Effector memory CD8-positive, alpha-beta T cell (primary cell): ENCODE measurements around the gene SMIM35.
A peak's percentile ranks its signal among the peaks of the same experiment; 100 is the strongest.

ENCODE experiments used
- ATAC-seq: fragments of 150-1000 bp; cut with Tn5 transposase; replicated peaks from 2 replicates; pipeline ENCODE4 v1.10.0; 2021; ENCODE audit warnings: mild to moderate bottlenecking, moderate library complexity
- DNase-seq, 3 experiments: peaks; one replicate each; pipeline ENCODE4 v3.0.0; 2021
- H3K27ac Mint-ChIP-seq, 2 donors: one replicate each; pipeline ENCODE4 v1.8.0; 2022; ENCODE audit warnings: mild to moderate bottlenecking in 2 of 2, mixed read lengths in 2 of 2, moderate library complexity in 2 of 2
- H3K27me3 Mint-ChIP-seq, 2 donors: one replicate each; pipeline ENCODE4 v1.8.0; 2022; ENCODE audit warnings: mixed read lengths in 2 of 2
- H3K36me3 Mint-ChIP-seq: one replicate; pipeline ENCODE4 v1.8.0; 2022; ENCODE audit warnings: mild to moderate bottlenecking, moderate library complexity, mixed read lengths; ENCODE audit not compliant: insufficient read depth
- H3K4me1 Mint-ChIP-seq, 2 donors: one replicate each; pipeline ENCODE4 v1.8.0; 2022; ENCODE audit warnings: low read depth in 2 of 2, mixed read lengths in 2 of 2
- H3K4me3 Mint-ChIP-seq, 2 donors: one replicate each; pipeline ENCODE4 v1.8.0; 2022; ENCODE audit warnings: mild to moderate bottlenecking in 2 of 2, mixed read lengths in 2 of 2, moderate library complexity in 2 of 2
- H3K9me3 Mint-ChIP-seq, 2 donors: one replicate each; pipeline ENCODE4 v1.8.0; 2022; ENCODE audit warnings: mixed read lengths in 2 of 2

SMIM35 gene

GRCh38 chr11:118102721-118103261, 16.0 kb upstream of the SMIM35 start:
- H3K27me3 Mint-ChIP-seq = peaks cover 12 to 41% of the 10 kb centered on the region in 2 donors
- H3K4me3 Mint-ChIP-seq = no peak overlapping the region
- ATAC-seq (no peak), DNase-seq (no peak)
- H3K36me3 Mint-ChIP-seq = no peaks in the 10 kb centered on the region
- no peak overlapping the region for H3K27ac Mint-ChIP-seq
- peaks cover 4% of the 10 kb centered on the region in 2 donors for H3K4me1 Mint-ChIP-seq
- no peaks in the 10 kb centered on the region for H3K9me3 Mint-ChIP-seq

DNA sequence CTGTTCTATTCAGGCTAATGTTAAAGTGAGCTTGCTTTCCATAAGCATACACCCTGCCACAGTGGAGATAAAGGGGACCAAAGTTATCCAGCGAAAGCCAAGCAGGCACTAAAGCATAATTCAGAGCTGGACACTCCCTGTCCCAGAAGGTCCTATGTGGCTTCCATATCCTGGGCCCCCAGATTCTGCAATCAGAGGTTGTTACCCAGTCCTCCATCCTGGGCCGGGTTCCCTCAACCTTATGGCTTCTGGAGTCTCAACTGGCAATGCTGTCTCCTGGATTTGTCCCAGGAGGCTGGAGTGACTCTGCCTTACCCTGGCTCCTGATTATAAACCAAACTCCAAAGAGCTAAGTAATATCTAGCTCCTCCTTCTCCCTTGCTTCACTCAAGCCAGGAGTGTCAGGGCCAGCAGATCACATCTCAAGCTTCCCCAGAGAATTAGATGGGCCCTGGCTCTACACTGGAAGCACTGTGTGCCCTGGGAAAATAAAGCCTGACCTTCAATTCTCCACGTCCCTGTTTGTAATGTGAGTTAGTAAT, 14.0 kb upstream of the SMIM35 start:
- peaks cover 4% of the 10 kb centered on the region in 2 donors for H3K4me1 Mint-ChIP-seq
- no peak overlapping the region for H3K4me3 Mint-ChIP-seq
- no peaks in the 10 kb centered on the region for H3K36me3 Mint-ChIP-seq
- no peak for DNase-seq
- no peak overlapping the region for H3K27ac Mint-ChIP-seq
- ATAC-seq = no peak
- peaks cover 22 to 39% of the 10 kb centered on the region in 2 donors for H3K27me3 Mint-ChIP-seq
- H3K9me3 Mint-ChIP-seq = no peaks in the 10 kb centered on the region

DNA sequence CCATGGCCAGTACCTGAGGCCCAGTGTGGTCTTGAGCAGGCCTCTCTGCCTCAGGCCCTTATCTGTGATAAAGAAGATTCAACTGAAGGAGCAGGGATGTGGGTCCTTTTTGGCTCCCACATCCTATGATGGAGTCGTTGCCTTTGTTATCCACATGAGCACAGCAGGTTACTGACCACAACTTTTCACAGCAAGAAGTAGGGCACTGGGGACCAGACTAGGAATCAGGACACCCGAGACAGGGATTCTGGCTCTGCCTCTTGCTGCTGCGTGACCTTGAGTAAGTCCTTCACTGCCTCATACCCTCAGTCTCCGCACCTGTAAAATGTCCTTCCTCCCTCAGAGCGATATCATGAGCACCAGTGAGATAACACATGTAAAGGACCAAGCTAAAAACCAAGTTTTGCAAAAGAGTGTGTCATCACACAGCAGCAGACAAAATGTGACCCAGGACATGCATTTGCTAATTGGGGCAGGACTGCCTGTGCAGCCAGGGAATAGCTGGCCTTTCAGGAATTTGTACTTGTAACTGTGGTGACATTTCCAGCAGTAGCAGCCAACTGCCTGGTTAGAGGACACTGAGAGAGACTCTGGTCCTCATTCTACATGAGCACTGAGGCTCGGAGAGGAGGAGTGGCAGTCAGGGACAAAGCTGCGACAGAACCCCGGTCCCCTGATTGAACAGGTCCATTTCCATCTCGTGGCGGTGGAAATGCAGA, 13.2 kb upstream of the SMIM35 start:
- Mint-ChIP-seq H3K27ac (no peak overlapping the region), H3K36me3 (no peaks in the 10 kb centered on the region), H3K4me3 (no peak overlapping the region), H3K9me3 (no peaks in the 10 kb centered on the region), H3K4me1 (peaks cover 4% of the 10 kb centered on the region in 2 donors), H3K27me3 (peaks cover 25 to 39% of the 10 kb centered on the region in 2 donors)
- ATAC-seq = no peak
- DNase-seq = no peak

DNA sequence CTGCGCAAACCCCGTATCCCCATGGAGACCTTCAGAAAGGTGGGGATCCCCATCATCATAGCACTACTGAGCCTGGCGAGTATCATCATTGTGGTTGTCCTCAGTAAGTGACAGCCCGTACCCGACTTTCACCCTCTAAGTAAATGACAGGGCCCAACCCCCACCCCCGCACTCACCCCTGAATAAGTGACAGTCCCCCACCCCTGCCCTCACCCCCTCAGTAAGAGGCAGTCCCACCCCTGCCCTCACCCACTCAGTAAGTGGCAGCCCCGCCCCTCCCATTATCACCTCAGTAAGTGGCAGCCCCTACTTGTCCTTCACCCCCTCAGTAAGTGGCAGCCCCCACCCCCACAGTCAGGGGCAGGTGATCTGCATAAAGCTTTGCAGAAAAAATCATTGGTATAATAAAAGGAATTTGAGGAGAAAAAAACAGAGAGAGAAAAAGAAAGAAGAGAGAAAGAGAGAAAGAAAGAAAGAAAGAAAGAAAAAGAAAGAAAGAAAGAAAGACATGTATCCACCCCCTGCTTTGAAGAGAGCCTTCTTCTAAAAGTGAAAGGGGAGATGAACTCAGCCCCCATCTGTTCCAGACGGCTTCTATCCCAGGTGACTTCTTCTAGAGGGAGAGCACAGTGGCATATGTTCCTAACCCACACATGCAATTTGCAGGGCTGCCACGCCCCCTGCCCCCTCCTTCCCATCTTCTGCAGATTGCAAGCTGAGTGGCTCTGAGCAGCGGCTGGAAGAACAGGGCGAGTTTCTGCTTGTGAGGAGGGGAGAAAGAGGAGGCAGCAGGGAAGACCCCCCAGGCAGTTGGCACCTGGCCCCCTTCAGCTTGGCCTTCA, 12.5 kb upstream of the SMIM35 start:
- Mint-ChIP-seq H3K27me3 (peaks cover 25 to 37% of the 10 kb centered on the region in 2 donors), H3K9me3 (no peaks in the 10 kb centered on the region), H3K36me3 (no peaks in the 10 kb centered on the region)

DNA sequence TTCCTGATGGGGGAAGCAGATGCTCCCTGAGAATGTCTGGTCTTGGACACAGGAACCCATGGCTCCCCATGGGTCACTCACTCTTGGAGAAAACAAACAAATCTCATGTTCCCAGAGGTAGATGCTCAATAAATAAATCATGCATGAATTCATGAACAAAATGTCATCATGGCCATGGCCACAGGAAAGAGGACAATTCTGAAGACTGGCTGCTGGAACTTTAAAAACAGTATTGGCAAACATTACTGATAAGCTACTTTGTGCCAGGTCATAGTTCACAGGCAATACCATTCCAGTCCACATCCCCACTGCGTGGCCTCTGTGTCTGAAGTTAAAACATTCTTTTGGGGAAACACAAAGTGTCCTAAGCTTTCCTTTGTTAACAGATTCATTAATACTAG, 9.2 kb upstream of the SMIM35 start:
- H3K36me3 Mint-ChIP-seq = no peaks in the 10 kb centered on the region
- H3K27ac Mint-ChIP-seq = no peak overlapping the region
- DNase-seq (no peak), ATAC-seq (no peak)
- H3K4me1 Mint-ChIP-seq = peaks cover 0 to 4% of the 10 kb centered on the region in 2 donors
- no peaks in the 10 kb centered on the region for H3K9me3 Mint-ChIP-seq
- peaks cover 25 to 31% of the 10 kb centered on the region in 2 donors for H3K27me3 Mint-ChIP-seq
- H3K4me3 Mint-ChIP-seq = no peak overlapping the region

More for the DNA sequence above, 12.5 kb upstream of the SMIM35 start:
- Mint-ChIP-seq H3K27ac (peak overlapping the region in 1 of 2 donors; percentile 84), H3K4me1 (peaks cover 4% of the 10 kb centered on the region in 2 donors), H3K4me3 (no peak overlapping the region)
- ATAC-seq (no peak), DNase-seq (no peak)

DNA sequence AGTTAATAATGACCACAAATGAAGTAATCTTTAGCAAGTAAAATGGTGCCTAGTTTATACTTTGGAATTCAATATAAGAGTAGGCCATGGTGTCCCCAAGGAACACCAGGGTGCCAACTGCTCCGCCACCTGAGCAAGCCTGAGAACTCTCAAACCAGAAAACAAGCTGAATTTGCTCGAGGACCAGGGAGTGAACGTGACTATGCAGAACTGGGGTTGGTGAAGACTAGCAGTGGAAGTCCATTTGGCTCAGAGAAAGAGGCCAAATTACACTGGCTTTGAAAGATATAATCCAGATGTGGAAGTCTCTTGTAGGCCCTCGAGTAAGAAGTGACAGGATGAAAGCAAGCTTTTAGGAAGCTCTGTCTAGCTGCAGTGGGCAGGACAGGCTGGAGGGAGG, 8.7 kb upstream of the SMIM35 start:
- Mint-ChIP-seq H3K27me3 (peaks cover 28 to 34% of the 10 kb centered on the region in 2 donors), H3K4me1 (peaks cover 0 to 4% of the 10 kb centered on the region in 2 donors), H3K27ac (no peak overlapping the region), H3K36me3 (no peaks in the 10 kb centered on the region), H3K9me3 (no peaks in the 10 kb centered on the region), H3K4me3 (no peak overlapping the region)
- ATAC-seq (no peak), DNase-seq (no peak)

DNA sequence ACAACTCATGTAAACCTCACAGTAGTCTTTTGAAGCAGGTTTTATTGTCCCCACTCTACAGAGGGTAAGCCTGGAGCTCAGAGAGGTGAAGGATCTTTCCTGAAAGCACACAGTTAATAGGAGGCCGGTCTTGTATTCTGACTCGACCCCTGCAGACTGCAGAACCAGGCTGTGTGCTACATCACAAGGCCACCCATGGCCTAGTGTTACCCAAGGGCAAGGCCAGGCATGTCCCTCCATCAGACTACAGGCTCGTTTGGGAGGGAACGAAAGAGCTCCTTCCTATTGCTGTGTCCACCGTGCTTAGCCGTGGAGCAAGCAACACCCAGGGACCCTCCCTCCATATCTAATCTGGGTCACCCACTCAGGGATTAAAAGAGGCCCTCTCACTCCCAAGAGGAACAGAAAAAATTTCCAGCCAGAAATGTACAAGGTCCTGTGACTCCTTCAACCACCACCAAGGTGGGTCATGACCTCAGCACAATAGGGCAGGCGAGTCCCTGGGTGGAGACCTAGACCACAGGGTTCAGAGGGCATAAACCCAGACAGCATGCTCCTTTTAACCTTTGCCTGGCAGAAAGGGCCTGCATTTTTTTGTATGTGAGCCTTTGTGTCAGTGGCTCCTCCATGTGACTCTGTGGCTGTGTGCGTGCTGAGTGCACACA, 6.3 kb upstream of the SMIM35 start:
- H3K4me1 Mint-ChIP-seq = no peaks in the 10 kb centered on the region
- DNase-seq = no peak
- no peak overlapping the region for H3K27ac Mint-ChIP-seq
- H3K9me3 Mint-ChIP-seq = peaks cover 0 to 2% of the 10 kb centered on the region in 2 donors
- H3K27me3 Mint-ChIP-seq = peaks cover 25 to 42% of the 10 kb centered on the region in 2 donors
- H3K36me3 Mint-ChIP-seq = no peaks in the 10 kb centered on the region
- ATAC-seq = no peak
- no peak overlapping the region for H3K4me3 Mint-ChIP-seq

GRCh38 chr11:118091690-118092089, 4.9 kb upstream of the SMIM35 start:
- Mint-ChIP-seq H3K4me3 (no peak overlapping the region), H3K27me3 (peaks cover 21 to 48% of the 10 kb centered on the region in 2 donors), H3K27ac (no peak overlapping the region), H3K4me1 (no peaks in the 10 kb centered on the region), H3K9me3 (peaks cover 0 to 2% of the 10 kb centered on the region in 2 donors), H3K36me3 (no peaks in the 10 kb centered on the region)
- ATAC-seq = no peak
- no peak for DNase-seq

- Mint-ChIP-seq H3K27me3 (peaks cover 11 to 55% of the 10 kb centered on the region in 2 donors), H3K36me3 (no peaks in the 10 kb centered on the region), H3K4me1 (no peaks in the 10 kb centered on the region), H3K9me3 (peaks cover 0 to 5% of the 10 kb centered on the region in 2 donors), H3K27ac (no peak overlapping the region), H3K4me3 (no peak overlapping the region)
- DNase-seq = no peak
- ATAC-seq = no peak
Measured at GRCh38 chr11:118090545-118091162, 3.9 kb upstream of the SMIM35 start.

DNA sequence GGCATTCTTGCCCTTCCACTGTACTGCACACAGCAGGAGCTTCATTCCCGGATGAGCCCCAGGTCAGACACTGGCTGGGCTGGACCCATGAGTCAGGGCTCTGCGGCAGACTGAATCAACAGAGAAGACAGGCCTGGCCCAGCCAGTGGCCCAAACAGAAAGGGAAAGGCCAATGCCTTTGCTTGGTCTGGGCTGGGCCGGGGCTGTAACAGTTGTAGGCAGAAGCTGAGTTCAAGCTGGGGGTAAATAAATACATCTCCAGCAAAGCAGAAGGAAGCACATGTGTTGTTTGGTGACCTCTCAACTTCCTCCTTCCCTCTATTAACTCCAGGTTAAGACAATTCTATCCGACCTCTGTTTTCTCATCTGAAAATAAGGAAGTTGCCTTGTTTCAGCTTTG, 1.8 kb upstream of the SMIM35 start:
- no peaks in the 10 kb centered on the region for H3K36me3 Mint-ChIP-seq
- H3K9me3 Mint-ChIP-seq = peaks cover 0 to 5% of the 10 kb centered on the region in 2 donors
- H3K4me1 Mint-ChIP-seq = no peaks in the 10 kb centered on the region
- no peak for DNase-seq
- no peak overlapping the region for H3K4me3 Mint-ChIP-seq
- H3K27ac Mint-ChIP-seq = no peak overlapping the region
- H3K27me3 Mint-ChIP-seq = peaks cover 9 to 55% of the 10 kb centered on the region in 2 donors
- ATAC-seq = peak; percentile 52

DNA sequence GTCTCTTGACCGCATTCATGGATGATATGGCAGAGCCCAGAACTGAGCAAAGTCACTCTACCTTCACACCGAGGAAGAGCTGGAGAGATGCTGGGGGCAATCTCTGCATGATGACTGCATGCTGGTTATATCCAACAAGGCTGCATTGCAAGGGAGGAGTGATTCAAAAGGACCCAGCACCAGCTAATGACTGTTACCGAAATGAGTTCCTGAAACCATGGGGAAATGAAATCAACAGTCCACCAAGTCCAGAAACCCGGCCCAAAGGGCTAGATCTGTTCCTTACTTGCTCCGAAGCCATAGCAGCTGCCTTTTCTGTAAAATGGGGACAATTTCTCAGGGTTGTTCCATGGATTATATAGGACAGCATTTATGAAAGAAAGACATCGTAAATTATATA, 1.2 kb upstream of the SMIM35 start:
- no peak for ATAC-seq
- Mint-ChIP-seq H3K9me3 (peaks cover 0 to 5% of the 10 kb centered on the region in 2 donors), H3K27me3 (peaks cover 9 to 55% of the 10 kb centered on the region in 2 donors), H3K4me1 (no peaks in the 10 kb centered on the region), H3K27ac (no peak overlapping the region), H3K4me3 (no peak overlapping the region), H3K36me3 (no peaks in the 10 kb centered on the region)
- no peak for DNase-seq

DNA sequence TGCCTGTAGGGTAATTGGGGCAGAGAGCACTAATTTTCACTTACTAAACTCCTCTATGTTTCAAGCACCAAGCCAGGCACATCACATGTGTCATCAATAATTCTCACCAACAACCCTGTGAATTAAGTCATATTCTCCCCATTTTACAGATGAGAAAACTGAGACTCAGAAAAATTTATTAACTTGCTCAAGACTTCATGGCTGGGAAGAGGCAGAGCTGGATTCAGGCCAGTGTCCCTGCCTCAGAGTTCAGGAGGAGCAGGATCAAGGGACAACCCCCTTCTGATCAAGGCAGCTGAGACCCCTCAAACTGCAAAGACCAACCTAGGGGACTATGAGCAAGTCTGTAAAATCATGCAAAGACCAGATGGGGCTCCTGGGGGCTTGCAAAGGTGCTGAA, 2.1 kb downstream of the SMIM35 start:
- Mint-ChIP-seq H3K4me1 (peaks cover 4% of the 10 kb centered on the region in 2 donors), H3K9me3 (peaks cover 0 to 5% of the 10 kb centered on the region in 2 donors), H3K4me3 (no peak overlapping the region), H3K27me3 (peaks cover 0 to 59% of the 10 kb centered on the region in 2 donors), H3K27ac (no peak overlapping the region), H3K36me3 (no peaks in the 10 kb centered on the region)
- ATAC-seq (no peak), DNase-seq (no peak)

DNA sequence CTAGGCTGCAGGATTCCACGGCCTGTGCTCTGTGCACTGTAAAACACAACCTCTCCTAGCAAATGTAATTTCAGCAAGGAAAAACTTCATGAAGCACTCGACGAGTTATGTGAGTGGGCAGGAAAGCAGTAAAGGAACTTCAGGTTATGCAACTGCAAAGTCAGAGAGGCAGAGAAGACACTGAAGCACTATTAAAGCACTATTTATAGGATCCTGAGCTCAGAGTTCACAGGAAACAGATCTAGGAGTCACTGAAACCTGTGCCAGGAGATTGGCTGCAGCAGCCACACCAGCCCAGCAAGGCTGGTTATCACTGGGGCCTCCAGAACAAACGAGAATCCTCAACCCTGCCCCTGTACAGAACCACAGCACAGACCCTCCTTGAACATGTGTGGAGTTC, 2.5 kb downstream of the SMIM35 start:
- DNase-seq = no peak
- H3K27me3 Mint-ChIP-seq = peaks cover 0 to 58% of the 10 kb centered on the region in 2 donors
- H3K4me1 Mint-ChIP-seq = peaks cover 5 to 8% of the 10 kb centered on the region in 2 donors
- H3K36me3 Mint-ChIP-seq = no peaks in the 10 kb centered on the region
- H3K4me3 Mint-ChIP-seq = no peak overlapping the region
- no peak for ATAC-seq
- H3K27ac Mint-ChIP-seq = peak overlapping the region in 1 of 2 donors; percentile 7
- H3K9me3 Mint-ChIP-seq = peaks cover 0 to 5% of the 10 kb centered on the region in 2 donors
